Measurements from ENCODE around the gene THOP1. TPM values are rescaled to one million over a fixed set of nuclear protein-coding genes. Genes with fewer than 3 reads are reported as not detected.

The THOP1 gene
- total RNA-seq, 2 donors from 2014 or later: 33.9 to 45.8 TPM

DNA sequence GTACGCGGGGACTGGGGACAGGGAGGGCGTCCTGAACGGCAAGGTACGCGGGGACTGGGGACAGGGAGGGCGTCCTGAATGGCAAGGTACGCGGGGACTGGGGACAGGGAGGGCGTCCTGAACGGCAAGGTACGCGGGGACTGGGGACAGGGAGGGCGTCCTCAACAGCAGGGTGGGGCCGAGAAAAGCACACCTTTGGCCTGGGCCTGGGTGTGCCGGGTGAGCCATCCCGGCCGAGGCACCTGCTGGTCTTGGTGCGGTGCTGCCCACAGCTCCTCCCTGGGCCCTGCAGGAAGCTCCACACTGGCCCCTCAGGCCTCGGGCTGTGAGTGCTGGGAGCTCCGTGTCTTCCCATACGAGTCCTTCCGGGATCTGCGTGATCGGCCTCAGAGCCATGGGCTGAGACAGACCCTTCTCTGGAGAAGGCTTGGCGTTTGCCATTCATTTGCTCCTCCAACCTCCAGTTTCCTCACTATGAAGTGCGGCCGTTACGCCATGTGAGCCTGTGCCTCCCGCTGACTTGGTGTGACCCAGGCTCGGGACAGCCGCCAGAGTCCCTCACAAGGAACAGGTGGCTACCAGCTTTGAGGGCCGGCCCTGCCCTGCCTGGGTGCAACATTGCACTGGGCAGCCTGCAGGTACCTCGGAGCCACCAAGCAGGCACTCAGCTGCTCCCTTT, 26.6 kb downstream of the THOP1 start:
- peaks cover 50% of the 10 kb centered on the region for H3K36me3 ChIP-seq
- H3K4me1 ChIP-seq: no peaks in the 10 kb centered on the region
- H3K9me3 ChIP-seq: no peaks in the 10 kb centered on the region
- DNase-seq (ENCODE audit: low spot score): no peak
- no peak overlapping the region for H3K4me3 ChIP-seq
- TF ChIP-seq, protein P1, sequence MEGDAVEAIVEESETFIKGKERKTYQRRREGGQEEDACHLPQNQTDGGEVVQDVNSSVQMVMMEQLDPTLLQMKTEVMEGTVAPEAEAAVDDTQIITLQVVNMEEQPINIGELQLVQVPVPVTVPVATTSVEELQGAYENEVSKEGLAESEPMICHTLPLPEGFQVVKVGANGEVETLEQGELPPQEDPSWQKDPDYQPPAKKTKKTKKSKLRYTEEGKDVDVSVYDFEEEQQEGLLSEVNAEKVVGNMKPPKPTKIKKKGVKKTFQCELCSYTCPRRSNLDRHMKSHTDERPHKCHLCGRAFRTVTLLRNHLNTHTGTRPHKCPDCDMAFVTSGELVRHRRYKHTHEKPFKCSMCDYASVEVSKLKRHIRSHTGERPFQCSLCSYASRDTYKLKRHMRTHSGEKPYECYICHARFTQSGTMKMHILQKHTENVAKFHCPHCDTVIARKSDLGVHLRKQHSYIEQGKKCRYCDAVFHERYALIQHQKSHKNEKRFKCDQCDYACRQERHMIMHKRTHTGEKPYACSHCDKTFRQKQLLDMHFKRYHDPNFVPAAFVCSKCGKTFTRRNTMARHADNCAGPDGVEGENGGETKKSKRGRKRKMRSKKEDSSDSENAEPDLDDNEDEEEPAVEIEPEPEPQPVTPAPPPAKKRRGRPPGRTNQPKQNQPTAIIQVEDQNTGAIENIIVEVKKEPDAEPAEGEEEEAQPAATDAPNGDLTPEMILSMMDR (IDR thresholded peaks at IDR 0.05): no peak
- H3K27ac ChIP-seq: no peak overlapping the region
- H3K27me3 ChIP-seq: no peaks in the 10 kb centered on the region

DNA sequence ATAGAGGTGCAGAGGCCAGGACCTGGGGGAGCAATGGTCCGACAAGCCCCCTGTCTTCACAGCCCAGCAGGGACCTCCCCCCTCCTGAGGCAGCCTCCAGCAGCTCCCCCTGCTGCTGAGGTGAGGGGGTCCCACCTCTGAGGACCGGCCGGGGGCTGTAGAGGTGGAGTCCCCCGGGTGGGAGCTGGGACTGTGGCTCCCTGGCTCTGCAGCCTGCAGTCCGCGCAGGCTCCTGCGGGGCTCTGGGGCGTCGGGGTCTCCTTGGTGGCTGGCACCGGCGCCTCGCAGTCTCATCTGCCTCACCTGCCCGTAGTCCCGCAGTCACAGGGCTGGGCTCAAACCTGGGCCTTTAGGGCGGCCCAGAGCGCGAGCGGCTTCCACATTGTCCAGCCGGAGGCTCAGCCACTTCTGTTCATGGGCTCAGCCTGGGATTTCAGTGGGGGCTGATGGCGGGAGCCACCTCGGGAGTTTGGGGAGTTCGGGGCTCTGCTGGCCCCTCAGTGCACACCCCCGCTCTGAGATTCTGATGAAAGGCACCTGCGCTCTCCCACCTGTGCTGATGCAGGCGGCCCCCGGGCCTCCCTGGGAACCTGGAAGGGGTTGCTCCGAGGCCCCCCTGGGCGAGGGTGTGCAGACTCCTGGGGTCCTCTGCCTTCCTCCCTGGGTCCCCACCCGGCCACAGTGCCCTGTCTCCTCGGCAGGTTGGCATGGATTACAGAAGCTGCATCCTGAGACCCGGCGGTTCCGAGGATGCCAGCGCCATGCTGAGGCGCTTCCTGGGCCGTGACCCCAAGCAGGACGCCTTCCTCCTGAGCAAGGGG, 27.3 kb downstream of the THOP1 start:
- Histone ChIP-seq H3K4me3 (no peak overlapping the region), H3K27me3 (no peaks in the 10 kb centered on the region), H3K36me3 (peaks cover 43% of the 10 kb centered on the region), H3K9me3 (no peaks in the 10 kb centered on the region), H3K4me1 (no peaks in the 10 kb centered on the region), H3K27ac (no peak overlapping the region)
- DNase-seq (ENCODE audit: low spot score): no peak
- TF ChIP-seq, protein P1 (IDR thresholded peaks at IDR 0.05): no peak

DNA sequence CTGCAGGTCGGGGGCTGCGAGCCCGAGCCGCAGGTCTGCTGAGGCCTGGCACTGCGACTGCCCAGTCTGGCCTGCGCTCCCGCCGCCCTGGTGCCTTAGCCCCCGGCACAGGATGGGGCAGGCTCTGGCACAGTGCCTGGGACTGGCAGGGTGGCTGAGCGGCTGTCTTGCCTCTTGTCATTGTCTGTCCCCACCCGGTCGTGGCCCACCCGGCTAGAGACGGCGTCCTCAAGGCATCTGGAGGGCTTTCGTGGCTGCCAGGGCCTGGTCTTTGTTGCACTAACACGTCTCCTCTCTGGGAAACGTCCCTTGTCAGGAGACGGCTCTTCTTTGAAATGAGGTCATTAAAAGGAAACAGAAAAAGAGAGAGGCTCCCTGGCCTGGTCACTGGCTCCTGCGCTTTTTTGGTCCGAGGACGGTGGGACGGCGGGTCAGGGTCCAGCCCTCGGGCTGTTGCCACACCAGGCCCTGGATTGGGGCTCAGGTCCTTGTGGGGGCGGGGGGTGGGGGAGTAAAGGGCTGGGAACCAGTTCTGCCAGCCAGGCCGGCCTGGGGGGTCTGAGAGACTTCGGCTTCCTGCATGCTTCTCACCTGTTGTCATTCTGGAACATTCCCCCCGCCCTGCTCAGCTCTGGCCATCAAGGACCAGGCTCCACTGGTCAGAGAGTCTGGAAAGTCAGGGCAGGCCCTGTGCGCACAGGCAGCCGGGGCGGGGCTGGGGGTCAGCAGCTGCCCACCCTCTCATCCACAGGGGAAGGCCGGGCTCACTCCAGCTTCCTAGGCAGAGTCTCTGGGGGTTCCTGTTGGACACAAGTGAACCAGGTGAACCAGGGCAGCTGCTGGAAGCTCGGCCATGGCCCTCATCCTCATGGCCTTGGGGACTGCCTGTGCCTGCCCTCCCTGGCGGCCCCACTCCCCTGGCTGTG, 28.2 kb downstream of the THOP1 start:
- TF ChIP-seq, protein P1 (IDR thresholded peaks at IDR 0.05): no peak
- Histone ChIP-seq H3K9me3 (no peaks in the 10 kb centered on the region), H3K4me3 (no peak overlapping the region), H3K27me3 (no peaks in the 10 kb centered on the region), H3K27ac (no peak overlapping the region), H3K4me1 (no peaks in the 10 kb centered on the region), H3K36me3 (peaks cover 36% of the 10 kb centered on the region)
- no peak for DNase-seq (ENCODE audit: low spot score)

DNA sequence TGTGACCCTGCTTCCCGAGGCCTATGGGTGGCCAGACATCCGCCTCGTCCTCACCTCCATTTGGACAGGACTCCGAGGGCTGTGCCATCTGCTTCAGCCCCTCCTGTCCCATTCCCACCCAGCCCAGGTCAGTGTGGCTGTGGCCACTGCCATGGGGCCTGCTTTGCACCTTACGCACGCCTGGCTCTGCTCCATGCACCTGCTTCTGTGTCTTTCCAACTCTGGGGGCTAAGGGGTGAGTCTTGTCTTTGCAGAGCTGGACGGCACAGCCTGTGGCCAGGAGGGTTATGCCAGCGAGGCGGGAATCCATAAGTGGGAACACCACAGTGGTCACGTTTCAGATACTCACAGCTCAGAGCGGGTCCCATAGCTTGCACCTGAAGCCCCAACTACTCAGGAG, 29.1 kb downstream of the THOP1 start:
- TF ChIP-seq, protein P1 (IDR thresholded peaks at IDR 0.05): no peak
- no peak for DNase-seq (ENCODE audit: low spot score)
- Histone ChIP-seq H3K9me3 (no peaks in the 10 kb centered on the region), H3K27me3 (no peaks in the 10 kb centered on the region), H3K4me3 (no peak overlapping the region), H3K4me1 (peaks cover 0 to 3% of the 10 kb centered on the region in 2 donors), H3K36me3 (peaks cover 26% of the 10 kb centered on the region), H3K27ac (no peak overlapping the region)

DNA sequence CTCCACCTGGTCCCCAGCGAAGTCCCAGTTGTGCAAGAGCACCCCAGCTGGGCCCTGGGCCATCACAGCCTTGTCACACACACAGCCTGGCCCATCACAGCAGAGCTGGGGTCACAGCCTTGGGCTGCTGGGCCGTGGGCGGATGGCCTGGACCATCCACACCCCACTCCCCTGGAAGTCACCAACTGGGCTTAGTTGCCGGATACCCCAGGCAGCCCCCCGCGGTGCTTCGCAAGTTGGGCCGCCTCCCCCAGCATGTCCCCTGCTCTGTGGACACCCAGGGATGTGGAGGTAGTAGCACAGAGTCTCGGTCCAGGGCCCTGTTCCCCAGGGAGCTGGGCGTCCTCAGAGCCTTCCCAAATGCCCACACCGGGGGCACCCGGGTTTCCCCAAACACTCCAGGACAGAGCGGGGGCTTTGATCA, 29.9 kb downstream of the THOP1 start:
- TF ChIP-seq, protein P1 (IDR thresholded peaks at IDR 0.05): no peak
- DNase-seq (ENCODE audit: low spot score): no peak
- Histone ChIP-seq H3K27ac (no peak overlapping the region), H3K36me3 (peaks cover 19% of the 10 kb centered on the region), H3K4me1 (peaks cover 0 to 5% of the 10 kb centered on the region in 2 donors), H3K4me3 (no peak overlapping the region), H3K27me3 (no peaks in the 10 kb centered on the region), H3K9me3 (no peaks in the 10 kb centered on the region)
